Femur (tissue), 1 donor: Measurements from ENCODE around the gene DEPP1.

Experiments used
- DNase-seq: peaks from one replicate; pipeline ENCODE4 v3.0.0-alpha.2; 2017

The DEPP1 gene

DNA sequence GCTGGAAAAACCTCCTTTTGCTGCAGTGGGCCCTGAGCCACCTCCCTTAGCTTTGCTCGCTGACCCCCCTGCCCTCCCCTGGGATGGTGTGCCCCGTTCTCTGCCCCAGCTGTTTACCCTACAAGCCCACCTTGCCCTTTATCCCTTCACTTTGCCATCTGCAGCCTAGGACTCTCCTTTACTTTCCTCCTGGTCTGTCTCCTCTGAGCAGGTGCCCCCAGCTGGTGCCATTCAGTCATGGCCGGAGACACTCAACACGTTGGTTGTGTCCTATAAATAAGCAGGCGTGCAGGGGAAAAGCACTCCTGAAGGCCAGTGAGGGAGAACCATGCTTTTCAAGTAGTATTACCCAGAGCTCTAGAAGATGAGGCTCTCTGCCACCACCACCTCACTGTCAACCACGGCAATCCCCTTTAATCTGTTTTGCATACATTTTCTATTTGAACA lies 12.9 kb downstream of the DEPP1 start:
- DNase-seq: peak; percentile 35

DNA sequence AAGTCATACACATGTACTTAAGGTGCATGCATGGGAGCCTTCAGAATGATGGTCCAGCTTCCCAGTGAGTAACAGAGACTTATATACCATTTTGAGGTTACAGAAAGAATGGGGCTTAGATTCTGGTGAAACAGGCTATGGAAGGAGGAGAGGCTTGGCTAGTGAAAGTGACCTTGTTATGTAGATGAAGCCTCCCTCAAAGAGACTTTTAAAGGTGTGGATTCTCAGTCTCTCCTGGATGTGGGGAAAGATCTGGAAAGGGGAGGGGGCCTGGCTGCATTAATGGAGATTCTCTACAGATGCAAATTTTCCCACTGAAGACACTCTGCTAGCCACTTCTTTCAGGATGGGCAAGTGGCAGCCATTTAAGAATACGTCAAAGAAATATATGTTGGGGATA lies 13.5 kb downstream of the DEPP1 start:
- DNase-seq: peak; percentile 0

DNA sequence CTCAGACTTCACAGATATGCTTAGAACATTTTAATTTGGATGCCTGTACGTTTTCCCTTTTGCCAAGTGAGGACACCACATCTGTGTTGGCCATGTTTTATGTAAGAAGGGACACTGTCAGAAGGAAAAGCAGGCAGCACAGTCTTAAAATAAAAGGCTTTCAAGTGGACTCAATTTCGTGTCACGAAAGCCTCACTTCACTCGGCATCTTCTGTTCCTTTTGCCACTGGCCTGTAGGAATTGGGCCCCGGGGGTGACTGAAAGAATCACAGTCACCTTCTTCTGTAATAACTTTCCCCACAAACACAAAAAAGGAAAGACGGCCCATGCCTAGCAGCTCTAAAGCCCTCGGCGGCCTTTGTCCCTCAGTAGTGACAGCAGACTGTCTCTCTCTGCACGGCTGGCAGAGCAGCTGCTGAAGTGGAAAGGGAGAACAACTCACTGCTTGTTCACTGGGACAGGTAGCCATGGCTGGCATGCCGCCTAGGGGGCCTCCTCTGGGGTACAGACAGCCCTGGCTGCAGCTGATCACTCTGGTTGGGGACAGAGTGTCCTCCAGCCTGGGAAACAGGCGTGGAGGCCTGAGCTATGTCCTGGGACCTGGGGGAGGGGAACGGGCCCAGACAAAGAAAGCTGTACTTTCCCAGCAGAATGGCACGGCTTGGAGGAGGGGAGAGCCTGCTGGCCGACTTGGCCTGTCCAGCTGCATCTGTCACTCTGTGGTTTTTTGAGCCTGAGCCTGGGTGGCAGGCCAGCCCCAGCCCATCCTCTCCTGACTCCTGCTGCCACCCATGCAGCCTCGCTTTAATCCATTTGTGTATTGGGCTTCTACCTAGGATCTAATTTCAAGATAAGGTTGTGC lies 14.6 kb downstream of the DEPP1 start:
- DNase-seq: peak; percentile 86

DNA sequence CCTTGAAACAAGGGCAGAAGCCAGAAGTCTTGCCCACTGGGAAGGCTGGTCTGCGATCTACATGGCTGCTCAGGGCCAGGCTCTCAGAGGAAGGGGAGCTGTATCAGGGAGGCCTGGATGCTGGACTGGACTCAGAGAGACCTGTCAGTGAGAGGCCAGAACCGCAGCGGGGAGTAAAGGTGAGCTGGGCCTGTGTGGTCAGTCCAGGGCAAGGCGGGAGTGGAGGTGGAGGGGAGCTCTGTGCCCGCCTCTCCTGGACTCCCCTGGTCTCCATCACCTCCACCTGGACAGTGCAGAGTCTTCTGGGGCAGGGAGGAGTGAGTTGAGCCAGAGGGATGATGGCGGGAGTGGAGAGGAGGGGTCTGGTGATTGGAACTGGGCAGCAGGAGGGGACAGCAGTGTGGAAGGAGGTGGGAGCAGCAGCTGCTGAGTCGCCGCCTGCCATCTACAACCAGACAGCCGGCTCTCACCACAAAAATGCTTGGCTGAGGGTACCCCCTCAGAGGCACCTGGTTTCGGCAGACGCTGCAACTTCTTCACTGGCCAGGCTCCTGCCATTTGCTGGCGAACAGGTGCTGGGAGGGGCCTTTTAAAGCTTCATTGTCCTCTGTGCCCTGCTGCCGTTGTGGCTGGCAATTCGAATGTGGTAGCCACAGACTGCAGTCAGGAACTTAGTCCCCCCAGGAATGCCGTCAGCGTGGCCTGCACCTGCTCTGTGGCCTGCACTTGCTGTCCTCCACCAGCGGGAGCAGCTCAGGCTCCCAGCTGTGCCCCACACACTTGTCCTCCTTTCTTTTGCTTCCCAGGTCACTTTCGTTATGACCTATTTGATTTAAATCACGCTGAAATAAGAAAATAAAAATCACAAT lies 15.5 kb downstream of the DEPP1 start:
- peak; percentile 76 for DNase-seq

DNA sequence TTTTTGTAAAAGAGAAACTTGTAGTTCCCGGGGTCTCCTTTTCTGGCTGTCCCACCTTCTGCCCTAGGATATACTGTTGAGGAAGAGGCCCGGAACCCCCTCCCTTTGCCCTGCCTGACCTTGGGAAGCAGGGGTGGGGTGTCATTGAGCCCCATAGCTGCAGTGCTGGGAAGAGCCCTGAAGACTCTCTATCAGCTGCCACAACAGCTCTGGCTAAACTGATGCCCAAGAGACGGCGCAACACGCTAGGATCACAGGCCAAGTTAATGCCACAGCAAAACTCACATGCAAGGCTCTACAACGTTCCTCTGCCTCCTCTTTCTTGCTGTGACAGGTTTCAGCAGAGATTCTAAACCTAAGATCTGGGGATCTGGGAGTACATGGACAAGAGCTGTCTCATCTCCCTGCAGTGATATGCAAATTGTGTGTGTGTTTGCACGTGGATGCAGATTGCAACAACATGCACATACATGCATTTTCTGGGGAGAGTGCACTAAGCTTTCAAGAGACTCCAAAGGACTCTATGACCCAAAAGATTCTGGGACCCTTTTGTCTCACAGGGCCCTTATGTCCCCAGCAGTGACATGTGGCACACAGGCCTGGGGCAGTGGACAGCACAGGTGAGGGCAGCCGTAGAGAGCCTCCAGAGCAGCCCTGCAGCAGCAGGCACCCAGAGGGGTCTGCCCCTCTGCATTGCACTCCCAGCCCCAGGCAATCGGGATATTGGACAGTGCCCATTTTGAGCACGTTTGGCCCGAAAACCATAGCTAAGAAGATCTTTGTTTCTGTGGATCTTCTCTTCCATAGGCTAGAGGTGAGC lies 16.5 kb downstream of the DEPP1 start:
- DNase-seq: peak; percentile 17

DNA sequence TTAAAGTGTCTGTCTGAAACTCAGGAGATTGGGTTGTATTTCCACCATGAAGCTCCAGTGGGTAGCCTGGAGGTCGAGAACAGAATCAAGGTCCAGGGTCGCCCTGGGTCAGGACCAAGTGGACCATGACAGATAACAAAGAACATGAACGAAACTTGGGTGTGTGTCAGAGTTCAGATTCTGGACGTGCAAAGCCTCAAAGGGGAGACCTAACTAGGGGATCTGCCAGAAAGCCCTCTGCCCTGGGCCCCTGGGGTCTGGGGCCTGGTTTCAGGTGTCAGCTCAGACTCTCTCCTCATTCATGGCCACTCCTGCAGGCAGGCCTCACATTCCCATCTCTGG lies 17.4 kb downstream of the DEPP1 start:
- no peak for DNase-seq

DNA sequence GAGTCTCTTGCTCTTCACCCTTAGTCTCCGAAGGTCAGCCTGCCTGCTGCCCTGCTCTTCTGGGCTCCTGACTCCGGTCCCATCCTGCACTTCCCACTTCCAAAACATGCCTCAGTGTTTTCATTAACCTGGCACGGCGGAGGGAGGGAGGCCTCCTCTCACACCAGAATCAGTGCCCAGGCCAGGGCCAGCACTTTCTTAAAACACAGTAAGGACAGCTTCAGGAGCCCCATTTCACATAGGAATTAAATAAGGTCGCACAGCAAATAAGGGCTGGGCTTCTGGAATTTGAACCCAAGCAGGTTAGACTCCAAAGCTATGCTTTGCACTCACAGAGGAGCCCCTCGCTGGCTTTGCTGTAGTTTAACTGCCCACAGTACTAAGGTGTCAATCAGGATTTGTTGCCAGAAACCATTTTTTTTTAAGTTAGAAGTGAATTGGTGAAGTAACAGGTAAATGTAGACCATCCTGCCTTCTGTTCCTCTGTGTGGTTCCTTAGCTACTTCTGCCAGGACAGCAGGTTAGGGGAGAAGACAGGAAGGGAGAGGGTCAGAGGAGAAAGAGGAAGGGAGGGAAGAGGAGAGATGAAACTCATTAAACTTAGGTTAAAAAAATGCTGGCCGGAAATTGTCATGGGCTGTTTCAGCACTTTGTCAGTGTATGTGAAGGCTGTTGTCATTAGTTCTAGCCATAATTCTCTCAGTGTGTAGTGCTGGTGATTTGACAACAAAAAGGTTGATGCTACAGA lies 18.0 kb downstream of the DEPP1 start:
- no peak for DNase-seq

DNA sequence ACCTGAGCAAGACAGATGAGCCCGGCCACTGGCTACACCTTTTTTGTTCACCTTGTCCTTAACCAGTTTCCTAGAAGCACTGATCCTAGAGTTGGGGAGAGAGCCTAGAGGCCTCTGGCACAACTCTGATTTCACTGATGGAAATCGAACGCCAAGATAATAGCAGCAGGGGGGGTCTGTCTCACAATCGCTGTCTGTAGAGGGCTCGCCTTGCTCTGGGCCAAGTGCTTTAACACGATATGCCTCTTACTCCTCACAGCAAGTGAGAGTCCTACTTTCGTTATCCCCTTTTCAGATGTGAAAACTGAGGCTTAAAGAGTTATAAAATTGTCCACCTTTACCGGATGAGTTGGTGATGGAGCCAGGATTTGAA lies 18.5 kb downstream of the DEPP1 start:
- DNase-seq: no peak

DNA sequence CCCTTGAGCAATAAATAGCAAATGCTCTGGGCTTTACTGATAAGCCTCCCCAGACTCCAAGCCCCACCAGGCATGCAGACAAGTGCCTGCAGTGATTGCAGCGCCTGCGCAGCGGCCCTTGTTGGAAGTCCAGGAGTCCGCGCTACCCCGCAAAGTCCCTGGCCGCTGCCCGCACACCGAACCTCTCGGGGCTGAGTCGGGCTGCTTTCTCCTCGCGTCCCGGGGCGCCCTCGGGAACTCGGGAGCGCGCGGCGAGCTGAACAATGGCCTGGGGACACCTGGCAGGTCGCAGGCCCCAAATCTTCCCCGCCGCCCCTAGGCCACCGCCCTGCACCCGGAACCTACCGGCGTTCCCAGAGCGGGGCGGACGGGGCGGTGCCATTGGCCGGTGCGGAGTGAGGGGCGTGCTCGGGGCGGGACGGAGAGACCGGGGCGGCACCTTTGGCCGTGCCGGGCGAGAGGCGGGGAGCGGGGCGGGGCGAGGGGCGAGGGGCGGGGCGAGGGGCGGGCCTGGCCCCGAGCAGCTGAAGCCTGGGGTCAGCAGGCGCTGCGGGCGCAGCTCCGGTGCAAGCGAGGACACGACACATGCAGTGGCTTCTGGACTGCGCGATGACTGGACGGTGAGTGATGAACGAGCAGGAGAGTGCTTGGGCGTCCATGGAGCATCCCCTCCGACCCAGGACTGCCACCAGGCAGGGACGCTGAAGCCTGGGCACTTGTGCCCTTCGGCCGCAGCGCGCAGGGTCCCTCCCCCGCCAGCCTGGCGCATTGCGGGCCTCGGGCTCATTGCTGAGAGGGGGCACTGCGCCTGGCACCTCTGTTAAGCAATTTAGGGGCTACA lies 19.1 kb downstream of the DEPP1 start, which contains the start of gene RASSF4:
RASSF4 (plus strand) TSS at position 556 of the 841 bp plus-strand sequence. CDS start 10,401 bp downstream, outside the sequence.
- peak; percentile 94 for DNase-seq

DNA sequence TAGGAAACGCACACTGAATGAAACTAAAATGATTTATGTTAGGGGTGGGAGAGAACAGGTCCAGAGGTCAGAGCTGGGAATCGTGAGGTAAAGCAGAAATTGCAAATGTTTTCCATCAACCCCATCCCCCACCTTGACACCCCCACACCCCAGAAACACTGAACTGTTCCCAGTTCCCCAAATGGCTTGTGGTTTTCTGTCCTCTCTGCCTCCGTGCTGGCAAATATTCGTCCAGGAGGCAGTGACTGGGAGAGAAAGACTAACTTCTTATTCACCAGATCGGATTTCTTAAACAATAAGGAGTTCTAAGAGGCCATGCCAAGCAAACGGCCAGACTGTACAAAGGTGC lies 19.7 kb downstream of the DEPP1 start:
- DNase-seq: no peak

DNA sequence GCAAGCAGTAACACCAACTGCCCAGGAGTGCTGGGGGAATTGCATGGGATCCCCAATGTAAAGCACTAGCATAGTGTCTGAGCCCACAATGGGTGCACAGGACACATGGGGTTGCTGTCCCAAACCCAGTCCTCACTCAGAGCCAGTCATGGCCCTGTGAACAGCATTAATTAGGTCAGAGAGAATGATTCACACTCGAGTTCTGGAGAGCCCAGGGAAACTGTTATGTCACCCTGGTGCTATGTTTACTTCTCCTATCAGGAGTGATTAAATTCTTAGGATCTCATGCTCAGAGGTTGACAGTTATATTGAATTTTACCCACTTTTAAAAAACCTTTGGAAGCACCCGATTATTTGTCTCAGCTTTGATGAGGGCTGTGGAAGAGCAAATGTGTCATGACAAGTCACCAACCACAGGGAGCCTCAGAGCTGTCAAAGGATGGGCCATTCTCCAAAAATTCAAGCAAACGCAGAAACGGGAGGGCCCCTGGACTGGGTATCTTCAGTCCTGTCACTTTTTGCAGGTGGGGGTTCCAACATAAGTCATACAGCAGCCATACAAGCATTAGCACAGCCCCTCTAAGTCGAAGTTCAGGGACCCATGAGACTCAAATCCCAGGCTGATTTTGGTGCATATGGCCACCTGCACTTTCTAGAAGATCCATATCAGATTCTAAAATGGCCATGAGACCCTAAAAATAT lies 20.3 kb downstream of the DEPP1 start:
- DNase-seq: no peak

DNA sequence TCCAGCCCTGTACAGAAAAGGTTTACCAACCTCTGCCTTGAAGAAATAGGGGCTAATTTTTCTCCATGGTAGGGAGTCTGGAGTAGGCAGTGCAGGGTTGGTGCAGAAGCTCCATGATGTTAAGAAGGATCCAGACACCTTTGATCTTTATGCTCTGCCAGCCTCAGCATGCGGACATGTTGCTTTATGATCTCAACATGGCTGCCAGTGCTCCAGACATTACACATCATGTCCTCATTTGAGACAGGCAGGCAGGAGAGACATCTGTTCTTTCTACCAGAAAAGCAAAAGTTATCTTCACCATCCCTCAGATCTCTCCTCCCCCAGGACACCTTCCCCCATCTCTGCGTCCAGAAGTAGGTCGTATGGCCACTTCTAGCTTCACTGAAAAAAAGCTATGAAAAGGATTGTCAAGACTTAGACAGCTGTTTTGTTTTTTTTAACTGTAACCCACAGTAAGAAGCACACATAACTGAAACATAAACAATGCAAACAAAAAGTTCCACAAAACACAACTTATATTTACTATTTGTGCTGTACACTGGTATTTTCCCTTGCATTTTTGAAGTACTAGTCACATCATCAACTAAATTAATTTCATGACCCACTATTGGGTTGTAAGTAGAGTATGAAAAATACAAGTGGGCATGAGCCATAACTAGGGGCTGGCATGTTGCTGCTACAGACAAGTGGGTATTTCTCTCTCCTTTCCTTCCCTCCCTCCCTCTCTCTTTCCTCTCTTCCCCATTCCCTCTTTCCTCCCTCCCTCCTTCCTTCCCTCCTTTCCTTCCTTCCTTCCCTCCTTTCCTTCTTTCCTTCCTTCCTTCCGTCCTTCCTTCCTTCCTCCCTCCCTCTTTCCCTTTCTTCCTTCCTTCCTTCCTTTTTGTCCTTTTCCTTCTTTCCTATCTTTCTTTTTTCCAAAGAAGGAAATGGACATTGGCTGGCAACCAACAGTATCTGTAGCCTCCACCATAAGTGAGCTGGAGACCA lies 21.6 kb downstream of the DEPP1 start:
- DNase-seq: no peak

DNA sequence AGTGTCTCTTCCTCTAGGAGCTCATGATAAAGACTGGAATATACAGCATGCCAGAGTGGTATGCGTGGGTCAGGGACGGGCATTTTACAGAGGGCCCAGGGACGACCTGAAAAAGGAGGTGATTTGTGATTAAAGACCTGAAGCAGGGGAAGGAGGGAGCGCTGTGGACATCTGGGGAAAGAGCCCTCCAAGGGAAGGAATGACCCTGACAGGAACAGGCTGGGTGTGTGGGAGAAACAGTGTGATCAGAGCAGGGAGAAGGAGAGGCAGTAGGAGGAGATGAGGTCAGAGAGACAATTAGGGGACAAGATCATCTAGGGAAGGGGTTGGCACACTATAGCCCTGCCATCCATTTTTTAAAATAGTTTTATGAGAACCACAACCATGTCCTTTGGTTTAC lies 22.4 kb downstream of the DEPP1 start:
- DNase-seq: no peak

DNA sequence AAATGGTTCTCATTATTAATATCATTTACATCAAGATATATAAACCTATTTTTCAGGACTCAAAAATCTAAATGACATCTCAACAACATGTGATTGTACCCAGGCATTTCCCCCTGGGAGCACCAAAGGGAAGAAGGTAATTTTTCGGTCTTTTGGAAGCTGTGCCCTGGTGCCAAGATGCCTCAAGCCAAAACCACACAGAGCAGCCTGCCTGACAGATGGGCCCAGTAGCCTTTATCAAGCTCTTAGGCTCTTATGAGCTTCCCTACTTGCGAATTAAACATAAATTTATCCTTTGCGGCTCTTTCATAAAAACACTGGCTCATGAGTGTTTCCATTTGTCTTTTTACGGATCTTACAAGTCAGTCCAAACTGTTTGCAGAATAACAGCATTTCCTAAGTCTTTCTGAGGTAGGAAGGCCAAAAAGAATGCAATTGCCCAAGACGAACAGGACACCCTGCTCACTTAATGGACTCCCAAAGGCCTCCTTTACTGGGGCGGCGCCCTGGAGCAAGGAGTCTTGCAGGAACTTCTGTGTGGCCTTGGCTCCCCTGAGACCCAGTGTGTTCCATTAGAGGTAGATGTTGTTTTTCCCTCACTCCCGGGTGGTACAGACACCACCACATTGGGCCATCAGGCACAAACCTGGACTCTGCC lies 23.1 kb downstream of the DEPP1 start:
- peak; percentile 5 for DNase-seq

DNA sequence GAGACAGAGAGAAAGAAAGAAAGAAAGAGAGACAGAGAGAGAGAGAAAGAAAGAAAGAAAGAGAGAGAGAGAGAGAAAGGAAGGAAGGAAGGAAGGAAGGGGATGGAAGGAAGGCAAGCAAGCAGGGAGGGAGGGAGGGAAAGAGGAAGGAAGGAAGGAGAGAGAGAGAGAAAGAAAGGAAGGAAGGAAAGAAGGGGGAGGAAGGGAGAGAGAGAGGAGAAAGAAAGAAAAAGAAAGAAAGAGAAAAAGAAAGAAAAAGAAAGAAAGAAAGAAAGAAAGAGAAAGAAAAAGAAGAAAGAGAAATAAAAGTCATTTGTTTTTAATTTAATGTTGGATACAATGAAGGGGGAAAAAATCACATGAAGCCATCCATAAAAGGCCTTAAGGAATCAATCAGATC lies 23.6 kb downstream of the DEPP1 start:
- no peak for DNase-seq

DNA sequence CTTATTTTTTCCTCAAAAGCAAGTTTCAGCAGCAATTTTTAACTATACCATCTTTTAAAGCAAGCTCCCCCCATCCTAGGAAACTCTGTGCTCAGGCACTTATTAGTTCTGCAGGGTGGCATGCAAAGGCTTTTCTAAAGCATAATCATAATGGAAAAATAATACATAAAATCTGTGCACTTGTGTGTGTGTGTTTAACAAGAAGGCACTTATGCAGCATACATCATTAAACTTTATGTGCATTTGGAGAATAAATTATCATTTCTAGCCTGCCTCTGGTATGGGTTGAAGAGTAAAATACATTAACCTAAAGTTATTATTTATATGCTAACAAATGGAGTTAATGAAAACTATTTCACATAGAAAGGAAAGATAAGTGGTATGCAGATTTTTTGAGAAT lies 24.6 kb downstream of the DEPP1 start:
- no peak for DNase-seq

DNA sequence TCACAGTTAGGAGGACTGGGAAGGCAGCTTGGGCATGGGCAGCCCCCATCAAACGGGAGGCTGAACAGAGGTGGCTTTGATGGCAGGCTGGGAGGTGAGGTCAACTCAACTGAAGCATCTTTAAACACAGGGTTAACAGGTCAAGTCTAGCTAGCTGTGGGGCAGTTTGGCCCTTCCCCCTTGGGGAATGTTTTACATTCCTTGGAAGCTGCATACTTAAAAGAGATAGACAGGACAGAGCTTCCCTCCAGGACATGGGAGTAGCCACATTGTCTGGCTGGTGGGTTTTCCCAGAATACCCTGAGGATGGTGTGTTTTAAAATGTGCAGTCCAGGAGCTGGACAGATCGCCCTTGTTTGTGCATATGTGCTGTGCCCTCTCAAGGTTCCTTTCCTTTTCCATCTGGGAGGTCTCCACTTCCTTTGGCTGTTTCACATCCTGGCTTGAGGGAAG lies 25.8 kb downstream of the DEPP1 start:
- DNase-seq: no peak

DNA sequence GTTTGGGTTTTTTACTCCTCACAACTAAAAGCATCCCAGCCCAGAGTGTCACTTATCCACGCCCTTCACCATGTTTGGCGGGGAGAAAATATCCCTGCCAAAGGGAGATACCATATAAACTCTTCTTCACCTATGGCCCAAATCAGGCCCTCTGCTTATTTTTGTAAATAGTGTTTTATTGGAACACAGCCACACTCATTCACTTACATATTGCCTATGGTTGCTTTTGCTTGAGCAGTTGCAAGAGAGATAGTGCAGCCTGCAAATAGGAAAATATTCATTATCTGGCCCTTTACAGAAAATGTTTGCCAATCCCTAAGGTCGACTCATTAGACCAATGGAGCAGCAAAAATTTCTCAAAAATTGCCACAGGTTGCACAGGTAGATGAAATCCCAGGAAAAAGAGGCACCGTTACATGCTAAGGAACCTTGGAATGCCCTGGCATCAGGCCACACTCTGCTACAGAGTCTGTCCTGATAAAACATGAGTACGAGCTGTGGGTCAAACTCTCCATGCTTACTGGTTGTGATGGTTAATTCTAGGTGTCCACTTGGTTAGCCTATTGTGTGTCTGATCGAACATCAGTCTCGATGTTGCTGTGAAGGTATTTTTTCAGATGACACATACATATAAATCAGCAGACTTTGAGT lies 26.9 kb downstream of the DEPP1 start:
- DNase-seq: no peak
